ENCODE data around the gene TMPRSS7.
"Not testable (repeated sequence)": the region's sequence is repeated elsewhere in the genome, so short reads cannot be mapped to it uniquely, and the experiment has no call there.

Gene TMPRSS7

DNA sequence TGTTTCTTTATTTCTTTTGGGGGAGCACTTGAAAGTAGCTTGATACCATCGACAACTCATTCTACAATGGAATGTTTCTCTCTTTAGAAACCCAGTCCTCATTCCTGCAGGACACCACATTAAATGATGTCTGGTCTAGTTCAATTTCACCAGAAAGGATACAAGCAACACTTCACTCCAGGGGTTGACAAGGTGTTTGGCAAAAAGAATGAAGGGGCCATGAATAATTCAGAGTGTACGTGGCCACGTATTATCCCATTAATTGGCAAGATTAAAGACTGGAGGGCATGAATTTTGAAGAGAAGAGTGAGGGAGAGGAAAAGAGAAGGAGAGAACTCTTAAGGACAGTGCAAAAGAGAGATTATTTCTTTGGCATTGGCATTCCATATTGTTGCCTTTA lies 705 bp downstream of the TMPRSS7 start:
- no peak for TF ChIP-seq CTCF (IDR thresholded peaks at IDR 0.05; ENCODE audit: extremely low read depth, insufficient read depth, missing control alignments)
- in situ Hi-C loops (cut with MboI; ENCODE audit: low pct_unique_long_range_greater_than_20kb, low sequenced_read_pairs, unreplicated experiment), result no loop called here
- no peak for DNase-seq (ENCODE audit: low spot score)

- in situ Hi-C loops (cut with MboI; ENCODE audit: low pct_unique_long_range_greater_than_20kb, low sequenced_read_pairs, unreplicated experiment); DNase-seq (ENCODE audit: low spot score): not testable (repeated sequence)
These were observed 2.7 kb downstream of the TMPRSS7 start for GRCh38 chr3:112037194-112037593.

DNA sequence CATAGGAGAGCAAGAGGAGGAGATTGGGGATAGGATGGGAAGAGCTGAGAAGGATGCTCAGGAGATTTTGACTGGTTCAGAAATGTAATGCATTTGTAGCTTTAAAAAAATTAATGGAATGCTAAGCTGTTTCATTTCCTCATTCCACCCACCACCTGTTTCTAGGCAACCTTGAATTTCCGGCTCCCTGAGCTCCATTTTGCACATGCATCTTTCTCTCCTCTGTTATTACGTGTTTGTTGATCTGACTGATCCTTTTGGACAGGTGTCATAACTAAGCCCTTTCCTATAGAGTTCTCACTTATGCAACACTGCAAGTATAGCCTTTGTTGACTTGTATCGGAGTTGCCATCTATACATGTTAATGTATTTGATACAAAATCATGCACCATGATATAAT lies 4.3 kb downstream of the TMPRSS7 start:
- in situ Hi-C loops (cut with MboI; ENCODE audit: low pct_unique_long_range_greater_than_20kb, low sequenced_read_pairs, unreplicated experiment), result no loop called here
- no peak for TF ChIP-seq CTCF (IDR thresholded peaks at IDR 0.05; ENCODE audit: extremely low read depth, insufficient read depth, missing control alignments)
- no peak for DNase-seq (ENCODE audit: low spot score)

DNA sequence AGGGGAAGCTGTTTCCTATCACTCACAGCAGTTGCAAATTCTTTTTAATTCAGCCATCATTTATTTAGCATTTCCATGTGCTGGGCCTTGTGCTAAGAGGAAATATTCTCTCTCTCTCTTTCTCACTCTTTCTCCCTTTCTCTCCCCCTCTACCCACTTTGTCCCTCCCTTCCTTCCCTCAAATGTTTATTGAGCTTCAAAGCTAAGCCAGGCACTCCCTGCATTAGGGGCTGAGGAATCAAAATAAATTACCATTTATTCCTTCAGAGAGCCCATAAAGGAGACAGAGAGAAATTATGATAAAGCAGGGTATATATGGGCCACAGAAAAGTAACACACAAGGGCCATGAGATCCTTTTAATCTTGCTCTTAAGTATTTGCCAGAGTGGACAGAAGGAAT lies 6.8 kb downstream of the TMPRSS7 start:
- in situ Hi-C loops (cut with MboI; ENCODE audit: low pct_unique_long_range_greater_than_20kb, low sequenced_read_pairs, unreplicated experiment), result no loop called here
- TF ChIP-seq CTCF (IDR thresholded peaks at IDR 0.05; ENCODE audit: extremely low read depth, insufficient read depth, missing control alignments), result no peak
- DNase-seq (ENCODE audit: low spot score), result no peak

DNA sequence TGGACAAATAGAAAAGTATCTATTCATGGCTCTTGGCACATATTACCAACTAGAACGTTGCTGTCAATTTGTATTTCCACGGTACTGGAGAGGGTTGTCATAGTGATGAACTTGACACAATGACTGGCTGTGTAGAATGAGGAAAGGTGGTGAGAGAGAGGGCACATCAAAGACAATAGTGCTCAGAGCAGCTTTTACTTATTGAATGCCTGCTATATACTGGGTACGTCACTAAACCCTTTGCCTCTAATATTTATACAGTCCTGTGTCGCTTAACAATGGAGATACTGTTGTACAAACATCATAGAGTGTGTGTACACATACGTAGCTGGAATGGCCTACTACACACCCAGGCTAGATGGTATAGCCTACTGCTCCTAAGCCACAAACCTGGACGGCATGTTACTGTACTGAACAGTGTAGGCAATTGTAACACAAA lies 8.3 kb downstream of the TMPRSS7 start:
- DNase-seq (ENCODE audit: low spot score), result no peak
- no peak for TF ChIP-seq CTCF (IDR thresholded peaks at IDR 0.05; ENCODE audit: extremely low read depth, insufficient read depth, missing control alignments)
- in situ Hi-C loops (cut with MboI; ENCODE audit: low pct_unique_long_range_greater_than_20kb, low sequenced_read_pairs, unreplicated experiment), result no loop called here

DNA sequence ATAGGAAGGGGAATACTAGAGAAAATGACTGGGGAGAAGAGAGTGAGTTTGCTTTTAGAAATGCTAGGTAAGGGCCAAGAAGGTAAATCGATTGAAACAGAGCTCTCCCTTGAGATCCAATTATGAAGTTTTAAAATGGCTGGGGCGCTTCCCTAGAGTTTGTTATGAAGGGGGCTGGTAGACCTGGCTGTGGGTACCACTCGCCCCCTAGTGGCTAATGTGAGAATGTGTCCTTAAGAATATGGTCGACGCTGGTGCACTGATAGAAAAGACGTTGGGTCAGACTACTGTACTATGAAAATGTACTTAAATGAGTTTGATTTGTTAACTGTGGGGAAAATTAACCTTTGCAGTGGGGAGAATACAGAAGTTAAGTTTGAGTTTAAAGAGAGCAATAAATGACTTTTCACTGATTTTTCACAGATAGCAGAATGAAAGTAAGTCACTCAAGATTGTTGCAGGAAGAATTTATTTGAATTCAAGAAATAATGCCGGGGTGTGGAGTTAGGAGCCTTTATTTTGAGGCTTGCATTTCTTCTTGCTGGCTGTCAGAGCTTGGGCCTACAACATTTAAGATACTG lies 9.2 kb downstream of the TMPRSS7 start:
- DNase-seq (ENCODE audit: low spot score), result peak; percentile 55
- TF ChIP-seq CTCF (IDR thresholded peaks at IDR 0.05; ENCODE audit: extremely low read depth, insufficient read depth, missing control alignments), result peak; percentile 82
- in situ Hi-C loops (cut with MboI; ENCODE audit: low pct_unique_long_range_greater_than_20kb, low sequenced_read_pairs, unreplicated experiment), result no loop called here

DNA sequence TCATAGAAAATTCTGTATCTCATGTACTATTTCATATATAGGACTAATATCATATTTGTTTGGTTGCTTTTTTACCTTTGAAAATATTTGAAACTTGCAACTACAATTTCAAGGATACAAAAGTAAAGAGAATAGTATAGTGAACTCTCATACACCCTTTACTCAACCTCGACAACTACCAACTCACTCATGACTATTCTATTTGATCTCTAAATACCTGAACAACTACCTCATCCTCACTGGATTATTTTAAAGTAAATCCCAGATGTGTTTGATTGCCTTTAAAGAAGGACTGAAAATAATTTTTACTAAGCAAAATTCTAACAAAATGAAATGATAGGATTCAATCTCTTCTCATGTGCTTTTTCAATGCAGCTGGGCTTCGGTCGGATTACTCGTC lies 12.1 kb downstream of the TMPRSS7 start:
- DNase-seq (ENCODE audit: low spot score), result no peak
- in situ Hi-C loops (cut with MboI; ENCODE audit: low pct_unique_long_range_greater_than_20kb, low sequenced_read_pairs, unreplicated experiment), result no loop called here
- TF ChIP-seq CTCF (IDR thresholded peaks at IDR 0.05; ENCODE audit: extremely low read depth, insufficient read depth, missing control alignments), result no peak

Measured in GM13977 (cell line).